Stimulated activated CD4-positive, alpha-beta T cell treated with anti-CD3 and anti-CD28 coated beads, TNF-alpha, amount 100 ng/mL, for 4 hours (primary cell): ENCODE measurements around the gene APOC3.

Experiments used
- DNase-seq, 3 experiments: peaks; one replicate each; pipeline ENCODE4 v3.0.0-alpha.2; 2020; ENCODE audit warnings: low read depth in 3 of 3

APOC3 gene

GRCh38 chr11:116849060-116849459 lies 19.4 kb downstream of the APOC3 start:
- DNase-seq = no peak

DNA sequence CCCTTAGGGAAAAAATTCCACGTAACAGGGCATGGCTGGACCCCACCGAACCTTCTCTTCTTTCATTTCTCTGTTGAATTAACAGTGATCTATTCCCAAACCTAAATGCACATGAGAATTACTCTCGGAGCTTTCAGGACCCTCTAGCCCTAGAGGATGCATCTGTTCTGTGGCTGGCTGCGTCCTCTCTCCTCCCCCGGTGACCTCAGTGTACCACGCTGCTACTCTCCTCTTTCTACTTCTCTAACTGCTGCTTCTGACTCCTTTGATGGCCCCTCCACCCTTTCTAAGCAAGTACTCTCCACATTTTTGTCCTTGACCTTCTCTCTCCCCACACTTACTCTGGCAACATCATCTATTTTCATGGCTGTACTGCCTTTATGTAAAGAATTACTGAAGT lies 19.8 kb downstream of the APOC3 start:
- DNase-seq = no peak

DNA sequence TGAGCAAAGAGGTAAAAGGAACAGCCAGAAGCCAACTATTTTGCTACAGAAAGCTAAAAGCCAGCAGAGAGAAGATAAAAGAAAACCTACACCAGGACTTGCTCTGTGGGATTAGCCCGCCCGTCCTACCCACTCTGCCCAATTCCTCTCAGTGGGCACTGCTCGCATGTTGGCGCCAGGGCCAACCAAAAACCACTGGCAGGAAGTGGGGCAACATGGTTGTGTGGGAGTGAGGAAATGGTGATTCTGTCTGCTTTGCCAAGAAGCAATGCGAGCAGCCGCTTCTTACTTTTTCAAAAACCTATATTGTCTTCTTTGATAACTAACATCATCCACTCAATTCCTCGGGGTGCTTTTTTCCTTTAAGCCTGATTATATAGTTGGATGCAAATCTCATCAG lies 21.9 kb downstream of the APOC3 start:
- DNase-seq = peak in 1 of 3 experiments; percentile 18

DNA sequence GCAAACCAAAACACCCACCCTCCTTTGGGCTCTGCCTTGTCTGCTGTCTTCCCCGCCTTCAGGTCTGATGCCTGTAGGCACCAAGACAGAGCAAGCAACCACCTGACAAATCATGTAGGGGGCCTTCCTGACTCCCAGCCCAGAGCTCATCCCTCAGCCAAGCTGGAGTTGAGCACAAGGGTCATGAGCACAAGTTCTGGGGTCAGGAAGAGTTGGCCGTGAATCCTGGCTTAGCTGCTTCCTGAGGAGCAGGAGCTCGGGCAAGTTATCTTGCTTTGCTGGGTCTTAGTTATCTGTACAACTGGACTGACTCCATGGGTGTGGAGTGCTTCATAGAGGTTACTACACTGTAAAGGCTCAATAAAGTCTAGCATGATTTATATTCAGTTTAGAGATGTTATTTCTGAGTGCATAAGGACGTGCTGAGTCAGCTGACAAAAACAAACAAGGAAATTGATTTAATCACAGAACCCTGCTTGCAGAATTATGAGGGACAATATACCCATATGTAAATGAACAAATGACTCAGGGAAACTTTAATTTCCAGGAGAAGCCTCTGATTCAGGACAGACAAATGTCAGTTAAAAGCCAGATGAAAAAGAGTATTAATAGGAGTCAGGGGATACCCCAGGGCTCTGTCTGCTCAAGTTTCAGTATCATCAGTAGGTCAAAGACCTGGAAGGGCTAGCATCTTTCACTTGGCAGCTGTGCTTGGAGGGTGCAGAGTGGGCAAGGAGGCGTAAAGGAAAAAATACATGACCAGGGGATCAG lies 22.7 kb downstream of the APOC3 start:
- no peak for DNase-seq

GRCh38 chr11:116853461-116854073 lies 23.9 kb downstream of the APOC3 start:
- DNase-seq = peak in 2 of 3 experiments; percentile 21 to 45

- DNase-seq = no peak
Observed at GRCh38 chr11:116855413-116855812, 25.7 kb downstream of the APOC3 start.

GRCh38 chr11:116856423-116856822 lies 26.7 kb downstream of the APOC3 start:
- DNase-seq = no peak

GRCh38 chr11:116857316-116857715 lies 27.6 kb downstream of the APOC3 start:
- no peak for DNase-seq

DNA sequence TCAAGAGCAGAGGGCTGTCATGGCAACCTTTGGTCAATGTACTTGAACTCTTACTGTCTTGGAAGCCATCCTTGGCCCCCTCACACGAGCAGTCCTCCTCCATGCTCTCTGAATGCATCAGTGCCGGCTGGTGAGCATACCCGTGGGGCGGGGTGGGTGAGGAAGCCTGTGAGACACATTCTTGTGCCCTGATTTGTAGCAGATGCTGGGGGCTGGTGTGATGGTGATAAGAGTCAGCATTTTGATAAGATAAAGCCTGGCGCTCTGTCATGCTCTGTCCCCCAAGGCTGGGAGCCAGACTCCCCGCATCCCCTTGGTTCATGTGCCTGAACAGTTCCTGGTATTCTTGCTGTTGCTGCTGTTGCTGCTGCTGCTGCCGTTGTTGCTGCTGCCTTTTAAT lies 28.2 kb downstream of the APOC3 start:
- no peak for DNase-seq

- DNase-seq = no peak
Observed at GRCh38 chr11:116859175-116859574, 29.5 kb downstream of the APOC3 start.

DNA sequence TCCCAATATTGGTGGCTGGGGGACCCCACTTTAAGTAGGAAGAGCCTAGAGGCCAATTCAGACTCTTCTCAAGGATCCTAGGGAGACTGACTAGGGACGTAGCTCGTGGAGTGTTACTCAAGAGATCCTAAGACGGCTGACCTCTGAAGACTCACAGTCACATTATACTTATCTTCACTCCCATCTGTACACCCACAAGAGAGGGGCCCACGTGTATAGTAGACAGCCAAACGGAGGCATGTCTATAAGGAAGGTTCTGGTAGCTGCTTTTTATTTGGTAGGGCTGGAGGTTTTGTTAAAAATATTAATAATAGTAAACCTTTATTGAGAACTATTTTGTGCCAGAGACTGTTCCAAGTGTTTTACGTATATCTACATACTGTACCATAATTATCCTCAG lies 30.6 kb downstream of the APOC3 start:
- no peak for DNase-seq

DNA sequence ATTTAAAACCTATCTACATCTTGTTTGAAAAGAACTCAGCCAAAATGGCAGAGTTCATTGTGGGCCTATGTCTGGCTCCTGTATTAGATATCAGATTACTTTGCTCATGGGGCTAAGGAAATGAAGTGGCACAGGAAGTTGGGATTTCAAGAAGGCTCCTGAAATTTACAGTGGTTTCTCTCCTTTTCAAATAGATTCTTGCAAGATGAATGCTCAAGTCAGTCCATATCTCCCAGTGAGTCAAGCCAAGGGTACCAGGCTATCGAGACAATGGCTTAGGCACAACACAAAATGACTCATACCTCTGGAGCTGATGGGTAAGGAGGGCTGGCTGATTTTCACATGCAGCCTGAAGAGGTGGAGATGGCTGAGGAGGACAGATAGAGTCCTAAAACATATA lies 31.8 kb downstream of the APOC3 start:
- no peak for DNase-seq

GRCh38 chr11:116862185-116862584 lies 32.5 kb downstream of the APOC3 start:
- no peak for DNase-seq

DNA sequence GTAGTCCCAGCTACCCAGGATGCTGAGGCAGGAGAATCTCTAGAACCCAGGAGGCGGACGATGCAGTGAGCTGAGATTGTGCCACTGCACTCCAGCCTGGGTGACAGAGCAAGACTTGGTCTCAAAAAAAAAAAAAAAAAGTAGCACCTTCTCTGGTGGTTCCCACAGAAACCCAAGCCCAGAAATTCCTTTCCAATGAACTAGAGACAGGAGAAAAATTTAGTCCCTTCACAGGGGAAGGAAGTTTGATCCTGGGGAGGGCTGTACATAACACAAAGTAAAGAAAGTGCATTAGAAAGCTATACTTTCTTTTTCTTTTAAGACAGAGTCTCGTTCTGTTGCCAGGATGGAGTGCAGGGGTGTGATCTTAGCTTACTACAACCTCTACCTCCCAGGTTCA lies 33.2 kb downstream of the APOC3 start:
- DNase-seq = no peak

- DNase-seq = no peak
Observed at GRCh38 chr11:116864531-116864930, 34.8 kb downstream of the APOC3 start.

GRCh38 chr11:116865696-116866095 lies 36.0 kb downstream of the APOC3 start:
- DNase-seq = no peak

- DNase-seq = no peak
Observed at GRCh38 chr11:116866804-116867455, 37.2 kb downstream of the APOC3 start.

DNA sequence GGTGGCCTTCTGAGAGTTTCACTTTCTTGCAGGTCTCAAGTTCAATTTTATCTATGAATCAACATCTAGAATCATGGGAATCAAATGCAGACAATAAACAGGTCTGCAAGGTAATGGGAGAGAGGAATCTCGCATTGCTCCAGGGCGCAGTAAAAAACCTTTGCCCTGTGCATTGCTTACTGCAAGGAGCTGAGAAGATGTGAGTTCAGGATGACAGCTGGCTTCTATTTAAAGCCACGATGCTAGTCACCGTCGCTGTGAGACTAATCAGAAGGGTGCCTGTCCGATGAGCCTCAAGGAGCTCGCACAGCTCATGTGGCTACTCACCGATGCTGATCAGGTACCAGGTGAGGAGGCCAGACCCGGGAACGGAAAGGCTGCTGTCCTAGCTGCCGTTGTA lies 37.9 kb downstream of the APOC3 start:
- no peak for DNase-seq

GRCh38 chr11:116868066-116868465 lies 38.4 kb downstream of the APOC3 start:
- no peak for DNase-seq

DNA sequence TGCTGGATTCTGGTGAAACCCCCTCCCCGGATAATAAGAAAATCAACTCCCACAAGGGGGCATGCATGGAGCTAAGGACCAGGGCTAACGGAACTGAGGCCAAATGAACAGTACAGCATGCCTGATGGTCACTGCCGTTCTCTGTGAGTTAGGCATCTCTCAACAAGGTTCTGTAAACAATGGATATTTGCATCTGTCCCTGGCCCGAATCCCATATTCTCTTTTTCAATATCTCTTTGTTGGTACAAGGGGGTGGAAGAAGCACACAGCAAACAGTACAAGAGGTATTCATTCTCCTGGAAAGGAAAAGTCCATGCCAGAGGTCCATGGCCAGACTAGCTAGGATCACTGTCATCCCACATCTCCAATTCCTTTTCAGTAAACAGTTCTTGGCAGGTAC lies 39.9 kb downstream of the APOC3 start:
- DNase-seq = no peak

GRCh38 chr11:116870054-116870453 lies 40.3 kb downstream of the APOC3 start:
- no peak for DNase-seq

- no peak for DNase-seq
Observed at GRCh38 chr11:116871248-116871647, 41.5 kb downstream of the APOC3 start.

GRCh38 chr11:116873381-116873780 lies 43.7 kb downstream of the APOC3 start:
- no peak for DNase-seq
